NCI-H1930 (cell line): ENCODE data around the gene ARHGAP26.

Source experiments
- DNase-seq, 2 experiments: peaks; one replicate each; lab custom pipeline; 2025; lab: John Stamatoyannopoulos, UW

ARHGAP26 gene

DNA sequence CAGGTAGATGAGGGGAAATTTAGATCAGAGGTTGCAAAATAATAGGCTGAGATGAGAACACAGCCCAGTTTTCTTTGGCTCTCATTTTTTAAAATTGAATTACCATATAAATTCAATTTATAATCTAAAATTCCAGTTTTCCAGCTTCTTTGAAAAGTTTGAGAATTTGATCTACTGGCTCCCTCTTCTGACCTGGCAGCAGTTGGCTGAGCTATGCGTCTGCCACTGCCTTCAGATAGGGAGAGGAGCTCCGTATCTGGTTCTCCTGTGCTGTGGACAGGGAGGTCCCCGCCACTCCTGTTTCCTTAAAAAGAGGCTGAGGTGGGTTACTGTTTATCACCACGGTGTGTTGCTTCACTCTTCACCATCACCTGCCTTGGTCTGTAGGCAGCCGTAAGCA is 103.7 kb downstream of the ARHGAP26 start:
- DNase-seq, result no peak

DNA sequence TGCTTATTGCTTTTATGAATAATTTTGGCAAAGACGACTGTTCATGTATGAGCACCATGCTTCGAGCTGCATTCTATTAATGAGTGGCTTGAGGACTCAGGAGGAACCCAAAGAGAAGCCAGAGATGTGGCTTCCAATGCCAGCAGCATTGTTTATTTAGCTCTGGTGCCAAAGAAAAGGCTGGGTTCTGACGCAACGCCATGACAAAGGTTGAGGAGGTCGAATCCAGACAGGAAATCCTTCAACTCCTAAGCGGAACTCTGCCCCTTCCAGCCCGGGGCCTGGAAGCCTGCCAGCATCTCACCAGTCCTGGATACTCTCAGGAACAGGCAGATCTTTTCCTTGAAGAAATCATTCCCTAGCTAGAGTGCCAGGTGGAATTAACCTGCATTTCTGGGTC is 104.4 kb downstream of the ARHGAP26 start:
- no peak for DNase-seq

GRCh38 chr5:142875936-142876335 is 105.8 kb downstream of the ARHGAP26 start:
- DNase-seq, result no peak

DNA sequence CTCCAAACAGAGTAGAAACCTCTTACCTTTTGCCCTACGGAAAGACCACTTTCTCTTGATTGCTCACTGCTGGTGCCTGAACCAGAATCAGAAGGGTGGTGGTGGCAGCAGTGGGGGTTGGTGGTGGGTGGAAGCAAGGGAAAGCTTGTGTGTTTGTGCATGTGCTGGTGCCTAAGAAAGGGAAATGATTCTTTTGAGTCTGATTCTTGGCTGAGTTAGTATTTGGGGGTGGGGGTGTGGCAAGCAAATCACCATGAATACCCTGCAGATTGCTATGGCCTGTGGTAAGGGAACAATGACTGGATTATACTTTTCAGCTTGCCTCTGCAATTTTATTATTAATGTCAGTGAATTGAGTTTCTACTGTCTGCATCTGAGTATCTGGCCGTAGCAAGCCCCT is 106.6 kb downstream of the ARHGAP26 start:
- no peak for DNase-seq

DNA sequence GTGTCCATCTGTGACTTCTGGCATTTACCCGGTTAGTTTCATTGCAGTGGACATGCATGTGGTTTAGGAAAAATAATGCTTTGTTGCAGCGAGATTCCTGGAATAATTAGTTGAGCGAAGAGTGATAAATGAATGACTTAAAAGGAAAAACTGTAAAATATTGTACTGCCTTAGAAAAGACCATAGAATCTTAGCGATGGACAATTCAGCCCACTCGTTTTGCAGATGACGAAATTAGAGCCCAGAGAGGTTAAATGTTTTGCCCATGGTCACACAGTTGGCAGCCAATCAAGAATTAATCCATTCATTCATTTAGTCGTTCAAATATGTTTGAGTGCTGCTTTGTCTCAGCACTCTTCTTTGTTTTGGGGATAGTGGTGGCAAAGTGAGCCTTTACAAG is 107.9 kb downstream of the ARHGAP26 start:
- DNase-seq, result no peak

GRCh38 chr5:142878638-142879037 is 108.5 kb downstream of the ARHGAP26 start:
- DNase-seq, result no peak

DNA sequence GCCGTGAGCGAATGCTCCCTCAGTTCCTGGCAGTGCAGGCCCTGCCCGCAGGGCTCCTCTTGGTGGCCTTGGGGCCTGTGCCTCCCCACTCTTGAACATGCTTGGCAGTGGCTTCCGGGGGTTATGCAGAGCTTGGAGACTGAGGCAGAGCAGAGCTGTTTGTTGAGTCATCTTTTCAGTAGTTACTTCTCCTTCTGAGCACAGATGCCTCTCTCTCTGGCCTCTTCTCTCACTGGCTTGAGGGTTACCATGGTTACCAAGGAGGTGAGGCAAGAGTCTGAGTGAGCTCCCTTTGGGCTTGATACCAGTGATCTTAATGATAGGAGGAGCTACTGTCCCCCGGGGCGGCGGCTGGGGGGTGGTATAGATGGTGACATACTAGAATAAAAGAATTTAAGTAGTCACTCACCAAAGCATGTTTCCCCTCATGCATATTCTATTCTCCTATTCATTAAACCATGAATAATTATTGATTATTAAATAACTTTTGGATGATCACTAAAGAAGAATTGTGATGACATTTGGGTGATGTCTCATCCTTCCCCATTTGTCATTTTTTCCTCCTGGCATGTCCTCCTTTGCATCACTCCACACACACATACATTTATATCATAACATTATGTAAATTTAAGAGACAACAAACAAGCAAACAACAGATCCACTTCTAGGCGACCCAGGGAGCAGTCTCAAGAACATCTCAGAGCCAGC is 111.1 kb downstream of the ARHGAP26 start:
- DNase-seq, result no peak

DNA sequence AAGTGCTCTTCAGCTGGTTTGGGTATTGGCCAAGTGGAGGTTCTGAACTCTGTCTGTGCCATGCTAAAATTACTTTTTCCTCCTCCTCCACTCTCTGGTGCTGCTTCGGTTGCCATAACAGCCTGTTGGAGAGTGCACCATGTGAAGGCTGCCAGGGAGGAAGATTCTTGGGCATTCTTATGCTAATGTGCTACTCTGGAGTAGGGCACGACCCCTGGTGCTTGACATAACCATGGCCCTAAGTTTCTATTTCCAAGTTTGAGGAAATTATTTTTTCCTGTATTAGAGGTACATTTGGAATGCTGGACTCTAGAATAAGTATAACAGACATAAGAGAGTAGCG is 111.6 kb downstream of the ARHGAP26 start:
- DNase-seq, result no peak

DNA sequence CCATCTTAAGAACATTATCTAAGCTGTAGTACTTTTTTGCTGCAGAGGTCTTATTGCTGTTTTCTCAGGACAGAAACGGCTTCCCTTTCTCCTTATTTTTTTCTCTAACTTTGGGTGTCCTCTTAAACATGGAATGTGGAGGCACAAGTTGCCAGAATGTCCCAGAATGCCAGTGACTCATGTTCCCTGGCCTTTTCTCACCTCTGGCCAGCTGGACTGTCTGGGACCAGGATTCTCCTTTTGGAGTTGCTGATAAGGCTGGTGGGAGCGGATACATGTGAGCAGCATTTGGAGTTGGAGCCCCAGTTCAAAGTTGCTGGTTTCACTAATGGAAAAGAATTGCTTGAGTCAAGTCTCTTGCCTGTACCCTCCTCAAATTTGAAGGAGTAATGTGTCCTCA is 112.8 kb downstream of the ARHGAP26 start:
- no peak for DNase-seq

DNA sequence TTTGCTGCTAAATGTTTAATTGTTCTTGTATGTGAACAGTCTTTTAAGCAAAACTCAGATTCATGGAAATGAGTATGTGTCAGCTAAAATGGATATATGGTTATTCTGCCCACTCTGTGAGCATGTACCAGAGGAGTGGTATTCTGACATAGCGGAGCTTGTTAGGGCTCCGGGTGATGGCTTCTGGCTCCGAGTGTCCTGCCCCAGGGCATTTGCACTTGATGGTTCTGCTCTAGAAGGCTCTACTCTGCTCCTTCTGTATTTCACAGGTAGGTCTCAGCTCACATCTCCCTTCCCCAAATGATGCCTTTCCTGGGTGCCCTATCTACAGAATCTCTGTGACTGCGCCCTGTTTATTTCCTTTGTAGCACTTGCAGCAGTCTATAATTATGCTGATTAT is 113.3 kb downstream of the ARHGAP26 start:
- no peak for DNase-seq

DNA sequence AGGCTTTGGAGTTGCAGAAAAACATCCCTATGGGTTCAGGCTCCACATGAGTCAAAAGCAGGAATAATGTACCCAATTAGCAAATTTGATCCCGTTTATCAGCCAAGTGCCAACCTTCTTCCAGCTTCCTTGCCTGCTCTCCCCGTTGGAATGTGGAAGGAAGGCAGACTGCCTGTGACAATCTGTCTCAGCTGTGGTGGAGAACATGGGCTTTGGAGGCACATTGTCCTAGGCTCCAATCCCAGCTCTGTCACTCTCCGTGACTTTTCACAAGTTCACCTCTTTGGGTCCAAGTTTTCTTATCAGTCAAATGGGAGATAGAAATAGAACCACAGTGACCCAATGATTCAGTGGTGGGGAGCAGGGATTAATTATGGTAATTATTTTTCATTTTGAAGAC is 113.9 kb downstream of the ARHGAP26 start:
- no peak for DNase-seq

DNA sequence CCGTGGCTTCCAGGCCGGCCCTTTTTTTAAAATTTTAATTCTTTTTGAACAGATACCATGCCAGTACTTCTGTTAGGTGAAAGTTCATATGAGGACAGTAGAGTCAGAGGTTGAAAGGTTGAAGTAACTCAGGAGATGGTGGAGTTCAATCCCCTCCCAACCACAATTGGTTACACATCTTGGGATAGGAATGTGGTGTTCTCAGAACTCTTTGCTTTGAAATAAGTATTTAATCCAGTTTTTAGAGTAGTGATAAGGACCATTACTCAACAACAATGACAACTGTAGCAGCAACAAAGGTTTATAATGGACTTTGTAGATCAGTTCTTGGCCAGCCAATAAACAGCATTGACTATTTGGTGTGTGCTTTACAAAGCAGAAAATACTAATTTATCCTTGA is 116.0 kb downstream of the ARHGAP26 start:
- DNase-seq, result no peak

DNA sequence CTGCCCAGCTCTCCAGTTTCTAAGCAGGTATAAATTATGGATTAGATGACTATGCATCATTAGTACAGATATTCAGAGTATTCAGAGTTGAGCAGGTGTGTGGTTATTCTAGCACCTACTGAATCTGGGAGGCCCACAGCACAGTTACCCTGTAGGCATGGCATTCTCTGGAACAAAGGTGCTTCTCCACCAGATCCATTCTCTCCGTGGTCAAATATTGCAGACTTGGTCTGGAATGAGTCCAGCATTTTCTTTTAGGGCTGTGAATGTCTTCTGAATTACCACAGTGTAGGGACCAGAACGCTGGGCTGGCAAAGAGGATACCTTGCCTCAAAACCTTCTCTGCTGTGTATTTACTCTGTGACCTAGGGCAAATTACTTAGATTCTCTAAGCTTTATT is 116.8 kb downstream of the ARHGAP26 start:
- DNase-seq, result no peak

- DNase-seq, result peak in 1 of 2 experiments; percentile 12
These were observed 118.4 kb downstream of the ARHGAP26 start for GRCh38 chr5:142888469-142889085.

GRCh38 chr5:142892021-142892420 is 121.8 kb downstream of the ARHGAP26 start:
- no peak for DNase-seq

GRCh38 chr5:142894315-142894714 is 124.1 kb downstream of the ARHGAP26 start:
- DNase-seq, result no peak

DNA sequence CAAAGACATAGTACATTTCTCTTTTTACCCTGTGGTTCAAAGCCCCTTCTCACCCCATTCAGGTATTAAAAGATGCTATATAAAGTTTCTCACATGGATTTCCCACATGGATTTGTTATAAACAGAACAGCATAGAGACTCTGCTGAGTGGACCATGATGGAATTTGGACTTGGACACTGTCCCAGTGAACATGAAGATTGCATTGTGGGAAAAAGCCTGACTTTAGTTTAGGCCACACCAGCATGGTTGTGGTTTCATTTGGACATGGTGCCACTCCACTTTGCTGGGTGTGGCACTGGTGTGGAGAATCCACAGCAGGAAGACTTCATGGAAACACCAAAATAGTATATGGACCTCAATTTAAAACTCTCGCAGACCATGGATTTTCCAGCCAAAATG is 124.6 kb downstream of the ARHGAP26 start:
- DNase-seq, result no peak

- DNase-seq, result no peak
These were observed 126.3 kb downstream of the ARHGAP26 start for GRCh38 chr5:142896325-142897007.

DNA sequence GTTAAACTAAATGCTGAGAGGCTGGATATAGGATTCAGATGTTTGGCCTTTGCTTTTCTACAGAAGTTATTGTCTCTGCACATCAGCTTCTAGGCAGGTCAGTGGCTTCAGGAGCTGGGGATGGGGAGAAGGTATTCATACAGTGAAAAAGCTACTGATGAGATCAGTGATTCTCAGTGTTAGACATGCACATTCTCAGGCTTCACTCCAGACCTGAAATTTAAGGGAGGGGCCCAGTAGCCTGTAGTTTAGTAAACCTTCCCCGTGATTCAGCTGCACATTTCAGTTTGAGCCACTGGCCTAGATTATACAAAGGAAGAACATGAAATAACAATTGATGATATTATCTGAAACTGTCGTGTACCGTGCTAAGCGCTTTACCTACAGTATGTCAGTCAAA is 127.2 kb downstream of the ARHGAP26 start:
- no peak for DNase-seq

DNA sequence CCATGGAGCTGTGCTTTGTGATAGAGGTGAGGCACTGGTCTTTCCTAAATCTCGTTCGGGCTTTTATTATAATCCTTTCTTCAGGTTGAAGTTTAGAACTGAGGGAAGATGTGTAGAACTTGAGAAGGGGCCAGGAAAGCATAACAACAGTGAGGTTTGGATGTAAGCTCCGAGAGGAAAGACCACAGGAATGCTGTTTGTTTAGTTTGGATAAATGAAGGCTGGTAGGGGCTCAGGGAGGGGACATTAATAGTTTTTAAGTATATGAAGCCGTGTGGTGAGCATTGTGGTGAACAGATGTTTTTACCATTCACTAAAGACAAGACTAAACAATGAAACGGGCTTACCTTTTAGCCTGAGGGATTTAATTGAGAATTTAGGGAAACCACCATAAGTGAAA is 130.8 kb downstream of the ARHGAP26 start:
- no peak for DNase-seq

DNA sequence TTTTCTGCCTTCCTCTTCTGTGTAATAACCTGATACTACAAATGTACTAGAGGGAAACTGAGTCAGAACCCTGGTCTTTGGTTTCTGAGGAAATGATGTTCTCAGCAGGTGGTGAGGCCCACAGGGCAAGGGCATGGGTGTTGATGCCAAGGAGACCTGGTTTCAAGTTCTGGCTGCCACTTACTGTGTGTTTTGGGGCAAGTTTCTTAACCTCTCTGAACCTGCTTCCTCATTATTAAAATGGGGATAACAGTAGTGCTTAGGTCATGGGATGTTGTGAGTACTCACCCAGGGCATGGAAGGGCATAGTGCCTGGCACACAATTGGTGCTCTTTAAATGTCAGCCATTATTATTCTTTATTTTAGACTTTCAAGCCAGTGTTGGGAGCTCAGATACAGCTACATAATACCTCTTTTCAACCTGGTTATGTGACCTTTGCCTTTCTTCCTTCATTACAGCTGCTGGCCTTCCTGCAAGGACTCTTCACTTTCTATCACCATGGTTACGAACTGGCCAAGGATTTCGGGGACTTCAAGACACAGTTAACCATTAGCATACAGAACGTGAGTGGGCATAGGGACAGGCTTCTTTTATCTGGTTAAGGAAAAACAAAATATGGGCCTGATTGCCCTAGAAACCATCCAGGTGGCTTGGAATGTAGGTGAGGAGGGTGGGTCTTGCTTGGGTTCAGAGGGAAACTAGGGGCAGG is 131.5 kb downstream of the ARHGAP26 start:
- no peak for DNase-seq

GRCh38 chr5:142902186-142902965 is 132.2 kb downstream of the ARHGAP26 start:
- no peak for DNase-seq
